Large intestine (tissue), 3 donors: ENCODE data around the gene CDC27. TPM values are rescaled to one million over a fixed set of nuclear protein-coding genes. Genes with fewer than 3 reads are reported as not detected.
"Not testable (repeated sequence)": the region's sequence is repeated elsewhere in the genome, so short reads cannot be mapped to it uniquely, and the experiment has no call there.

Source experiments
- DNase-seq, 2 donors: peaks; one replicate each; pipeline versions ENCODE4 v3.0.0 to v3.0.0-alpha.2; 2013
- H3K27ac ChIP-seq: one replicate; pipeline ENCODE4 v1.5.1; 2013; ENCODE audit warnings: low read length
- H3K27me3 ChIP-seq: 2 replicates; pipeline ENCODE4 v1.6.1; 2013; ENCODE audit warnings: low read length; ENCODE audit not compliant: control insufficient read depth, insufficient read depth
- H3K36me3 ChIP-seq: 2 replicates; pipeline ENCODE4 v1.6.1; 2013; ENCODE audit warnings: low read length; ENCODE audit not compliant: control insufficient read depth, insufficient read depth
- H3K4me1 ChIP-seq: one replicate; pipeline ENCODE4 v1.6.1; 2013; ENCODE audit warnings: low read length; ENCODE audit not compliant: control insufficient read depth, insufficient read depth
- H3K4me3 ChIP-seq: one replicate; pipeline ENCODE4 v1.5.1; 2013; ENCODE audit warnings: low read length
- H3K9me3 ChIP-seq: one replicate; pipeline ENCODE4 v1.6.1; 2013; ENCODE audit warnings: mild to moderate bottlenecking, low read depth, low read length, moderate library complexity; ENCODE audit not compliant: control insufficient read depth
- WGBS: methylation state at CpG from one replicate; pipeline ENCODE4 v1.1.5; 2013; ENCODE audit warnings: low lambda C conversion rate; ENCODE audit not compliant: insufficient coverage; 5-methylcytosine and 5-hydroxymethylcytosine counted together
- polyA plus RNA-seq: library from polyadenylated mRNA; unstranded; fragments of 120-200 nt; gene quantifications from one replicate; pipeline ENCODE4 v1.2.1, GENCODE V29; 2013

Gene CDC27
- polyA plus RNA-seq, 1 donor: 33.5 TPM

GRCh38 chr17:47159315-47159714 is 29.8 kb downstream of the CDC27 start:
- no peak for DNase-seq
- no peaks in the 10 kb centered on the region for H3K9me3 ChIP-seq
- H3K4me1 ChIP-seq: no peaks in the 10 kb centered on the region
- H3K27ac ChIP-seq: no peak overlapping the region
- peaks cover 58% of the 10 kb centered on the region for H3K36me3 ChIP-seq
- no peaks in the 10 kb centered on the region for H3K27me3 ChIP-seq
- WGBS: no CpG with 5 or more reads among the region's 18 CpGs
- H3K4me3 ChIP-seq: no peak overlapping the region

DNA sequence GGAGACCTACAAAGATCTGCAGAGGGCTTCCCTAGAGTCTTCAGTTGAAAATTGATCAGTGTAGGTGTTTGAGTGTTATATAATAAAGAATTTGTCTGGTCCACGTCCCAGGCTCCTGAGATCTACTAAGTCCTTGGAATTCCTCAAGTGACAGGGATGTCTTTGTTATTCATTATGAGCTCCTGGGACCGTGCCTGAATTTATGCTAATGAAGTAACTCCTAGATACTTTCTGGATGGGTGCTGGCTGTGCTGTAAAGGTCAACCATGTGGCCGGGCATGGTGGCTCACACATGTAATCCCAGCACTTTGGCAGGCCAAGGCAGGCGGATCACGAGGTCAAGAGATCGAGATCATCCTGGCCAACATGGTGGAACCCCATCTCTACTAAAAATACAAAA is 43.7 kb downstream of the CDC27 start:
- Histone ChIP-seq H3K27ac (no peak overlapping the region), H3K36me3 (peaks cover 46% of the 10 kb centered on the region), H3K4me1 (no peaks in the 10 kb centered on the region), H3K9me3 (no peaks in the 10 kb centered on the region), H3K4me3 (no peak overlapping the region), H3K27me3 (no peaks in the 10 kb centered on the region)
- WGBS: no CpG with 5 or more reads among the region's 6 CpGs
- no peak for DNase-seq

DNA sequence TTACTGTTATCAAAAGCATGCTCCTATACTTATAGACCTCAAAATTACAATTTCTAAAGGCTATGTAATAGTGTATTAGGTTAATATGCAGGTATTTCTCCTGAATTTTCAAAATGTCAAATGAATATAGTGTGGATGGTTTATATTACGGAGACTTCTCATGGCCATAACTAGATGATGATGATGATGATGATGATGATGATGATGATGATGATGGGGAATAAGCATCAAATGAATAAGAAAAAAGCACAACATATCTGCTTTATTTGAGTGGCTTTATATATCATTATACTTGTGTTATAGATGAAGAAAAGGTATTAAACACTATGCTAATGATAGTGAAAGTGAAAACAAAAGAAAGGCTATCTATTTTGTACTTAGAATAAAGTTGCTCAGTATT is 53.9 kb downstream of the CDC27 start:
- H3K27ac ChIP-seq: no peak overlapping the region
- H3K27me3 ChIP-seq: no peaks in the 10 kb centered on the region
- no CpG with 5 or more reads among the region's 1 CpG for WGBS
- peaks cover 40% of the 10 kb centered on the region for H3K36me3 ChIP-seq
- H3K4me3 ChIP-seq: no peak overlapping the region
- H3K4me1 ChIP-seq: no peaks in the 10 kb centered on the region
- DNase-seq: no peak
- no peaks in the 10 kb centered on the region for H3K9me3 ChIP-seq

GRCh38 chr17:47134354-47134753 is 54.7 kb downstream of the CDC27 start:
- H3K27ac ChIP-seq, H3K9me3 ChIP-seq, H3K4me3 ChIP-seq, DNase-seq, H3K4me1 ChIP-seq, H3K27me3 ChIP-seq: not testable (repeated sequence)
- H3K36me3 ChIP-seq: peaks cover 36% of the 10 kb centered on the region
- WGBS: no CpG with 5 or more reads among the region's 5 CpGs

GRCh38 chr17:47131761-47132160 is 57.3 kb downstream of the CDC27 start:
- Histone ChIP-seq H3K9me3 (no peaks in the 10 kb centered on the region), H3K36me3 (peaks cover 37% of the 10 kb centered on the region), H3K4me3 (no peak overlapping the region), H3K27me3 (no peaks in the 10 kb centered on the region), H3K4me1 (no peaks in the 10 kb centered on the region), H3K27ac (no peak overlapping the region)
- no peak for DNase-seq
- no CpG with 5 or more reads among the region's 3 CpGs for WGBS

DNA sequence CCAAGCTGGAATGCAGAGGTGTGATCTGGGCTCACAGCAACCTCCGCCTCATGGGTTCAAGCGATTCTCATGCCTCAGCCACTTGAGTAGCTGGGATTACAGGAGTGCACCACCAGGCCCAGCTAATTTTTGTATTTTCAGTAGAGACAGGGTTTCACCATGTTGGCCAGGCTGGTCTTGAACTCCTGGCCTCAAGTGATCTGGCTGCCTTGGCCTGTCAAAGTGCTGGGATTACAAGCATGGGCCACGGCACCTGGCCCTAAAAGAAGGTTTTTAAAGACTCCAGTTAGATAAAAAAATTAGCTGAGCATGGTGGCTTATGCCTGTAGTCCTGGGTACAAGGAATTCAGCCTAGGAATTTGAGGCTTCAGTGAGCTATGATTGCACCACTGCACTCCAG is 62.3 kb downstream of the CDC27 start:
- H3K4me3 ChIP-seq, H3K9me3 ChIP-seq, H3K27me3 ChIP-seq, H3K4me1 ChIP-seq, H3K27ac ChIP-seq, DNase-seq: not testable (repeated sequence)
- peaks cover 39% of the 10 kb centered on the region for H3K36me3 ChIP-seq
- WGBS: no CpG with 5 or more reads among the region's 3 CpGs

DNA sequence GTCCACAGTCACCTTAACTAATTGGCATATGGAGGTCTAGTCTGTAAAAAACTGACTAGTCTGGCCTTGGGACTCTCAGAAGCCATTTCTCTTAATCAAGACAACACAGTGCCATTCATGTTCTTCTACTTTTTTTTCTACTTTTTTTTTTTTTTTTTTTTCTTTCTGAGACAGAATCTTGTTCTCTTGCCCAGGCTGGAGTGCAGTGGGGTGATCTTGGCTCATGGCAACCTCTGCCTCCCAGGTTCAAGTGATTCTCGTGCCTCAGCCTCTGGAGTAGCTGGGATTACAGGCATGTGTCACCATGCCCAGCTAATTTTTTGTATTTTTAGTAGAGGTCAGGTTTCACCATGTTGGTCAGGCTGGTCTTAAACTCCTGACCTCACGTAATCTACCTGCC is 65.8 kb downstream of the CDC27 start:
- not testable (repeated sequence) for H3K4me3 ChIP-seq, H3K27me3 ChIP-seq, H3K9me3 ChIP-seq, H3K4me1 ChIP-seq, H3K27ac ChIP-seq, DNase-seq
- H3K36me3 ChIP-seq: peaks cover 34% of the 10 kb centered on the region
- WGBS: 80% methylated on average over 1 of the region's 2 CpGs

- no peak overlapping the region for H3K27ac ChIP-seq
Observed at GRCh38 chr17:47120521-47121095, 68.5 kb downstream of the CDC27 start.

GRCh38 chr17:47119746-47120520 is 69.2 kb downstream of the CDC27 start:
- H3K27ac ChIP-seq: no peak overlapping the region
- H3K4me1 ChIP-seq: no peaks in the 10 kb centered on the region
- peaks cover 19% of the 10 kb centered on the region for H3K36me3 ChIP-seq
- no peak for DNase-seq
- WGBS: no CpG with 5 or more reads among the region's 2 CpGs
- H3K27me3 ChIP-seq: no peaks in the 10 kb centered on the region
- H3K4me3 ChIP-seq: no peak overlapping the region
- no peaks in the 10 kb centered on the region for H3K9me3 ChIP-seq

More at GRCh38 chr17:47120521-47121095, 68.5 kb downstream of the CDC27 start:
- Histone ChIP-seq H3K27me3 (no peaks in the 10 kb centered on the region), H3K9me3 (no peaks in the 10 kb centered on the region), H3K36me3 (peaks cover 19% of the 10 kb centered on the region), H3K4me1 (no peaks in the 10 kb centered on the region), H3K4me3 (no peak overlapping the region)
- WGBS: 100% methylated on average over 2 of the region's 5 CpGs
- DNase-seq: no peak

DNA sequence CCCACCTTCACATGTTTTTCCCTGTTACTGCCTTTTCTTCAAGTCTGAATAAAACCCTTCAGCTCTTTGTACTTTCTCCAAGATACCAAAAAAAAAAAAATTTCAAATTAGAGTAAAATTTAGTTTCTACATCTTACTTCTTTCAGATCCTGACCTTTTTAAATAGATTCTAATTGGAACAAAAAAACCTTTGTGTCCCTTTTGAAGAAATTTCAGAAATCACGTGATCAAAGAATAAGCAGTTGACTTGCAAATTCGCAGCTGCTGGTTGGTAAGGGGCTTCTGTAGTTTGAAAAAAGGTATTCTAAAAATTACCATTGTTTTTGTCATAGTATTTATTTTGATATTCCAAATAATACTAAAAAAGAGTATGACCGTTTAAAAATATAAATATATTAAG is 71.7 kb downstream of the CDC27 start:
- Histone ChIP-seq H3K27ac (no peak overlapping the region), H3K4me1 (no peaks in the 10 kb centered on the region), H3K4me3 (no peak overlapping the region), H3K9me3 (no peaks in the 10 kb centered on the region), H3K27me3 (no peaks in the 10 kb centered on the region), H3K36me3 (peaks cover 16% of the 10 kb centered on the region)
- DNase-seq: no peak
- 93% methylated on average over 3 of the region's 3 CpGs for WGBS

DNA sequence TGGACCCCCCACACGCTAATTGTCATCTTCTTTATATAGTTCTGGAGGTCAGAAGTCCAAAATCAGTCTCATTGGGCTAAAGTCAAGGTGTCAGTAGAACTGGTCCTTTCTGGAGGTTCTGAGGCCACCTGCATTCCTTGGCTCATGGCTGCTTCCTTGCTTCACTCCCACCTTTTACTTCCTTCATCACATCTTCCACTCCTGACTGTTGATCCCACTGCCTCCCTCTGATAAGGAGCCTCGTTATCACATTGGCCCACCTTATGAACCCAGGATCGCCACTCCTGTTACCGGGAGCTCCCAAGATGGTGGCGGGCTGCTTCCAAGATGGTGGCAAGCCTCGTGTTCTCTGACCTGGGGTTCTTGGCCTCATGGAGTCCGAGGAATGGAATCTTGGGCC is 83.0 kb downstream of the CDC27 start:
- Histone ChIP-seq H3K36me3 (no peaks in the 10 kb centered on the region), H3K27ac (no peak overlapping the region), H3K4me3 (no peak overlapping the region), H3K4me1 (no peaks in the 10 kb centered on the region), H3K27me3 (no peaks in the 10 kb centered on the region), H3K9me3 (no peaks in the 10 kb centered on the region)
- no CpG with 5 or more reads among the region's 7 CpGs for WGBS
- no peak for DNase-seq
